WTC11 (cell line): ENCODE results near the gene KCNIP2. TPM values are rescaled to one million over a fixed set of nuclear protein-coding genes. Genes with fewer than 3 reads are reported as not detected.

Experiments
- ATAC-seq: fragments of 200-7000 bp; cut with Tn5 transposase; 2 replicates; pipeline ENCODE4 v1.10.0; 2021; ENCODE audit warnings: mild to moderate bottlenecking, moderate library complexity
- Bru-seq: library from RNA; stranded (reverse); fragments of 400-500 nt; gene quantifications from one replicate; lab custom pipeline; 2021; lab: Mats Ljungman, UMichigan
- CTCF ChIA-PET: fragments of 300-600 bp; sonication (Branson Sonifier 250); formaldehyde crosslinking; loops from one replicate; lab custom pipeline; 2021; ENCODE audit warnings: antibody characterized with exemption; lab: Charles Lee
- POLR2A ChIA-PET: fragments of 350-600 bp; sonication (Branson Sonifier 250); formaldehyde crosslinking; loops from one replicate; lab custom pipeline; 2021; ENCODE audit warnings: antibody characterized with exemption; lab: Charles Lee
- DNase-seq: peaks from one replicate; pipeline ENCODE4 v3.0.0; 2021; ENCODE audit warnings: low spot score
- H3K27ac Mint-ChIP-seq: 2 replicates; pipeline ENCODE4 v1.8.0; 2021; ENCODE audit warnings: mixed read lengths
- H3K27me3 Mint-ChIP-seq: 2 replicates; pipeline ENCODE4 v1.8.0; 2021; ENCODE audit warnings: low read depth, mild to moderate bottlenecking, moderate library complexity, mixed read lengths
- H3K36me3 Mint-ChIP-seq: 2 replicates; pipeline ENCODE4 v1.8.0; 2021; ENCODE audit warnings: mixed read lengths
- H3K4me1 Mint-ChIP-seq: 2 replicates; pipeline ENCODE4 v1.8.0; 2022; ENCODE audit warnings: mixed read lengths
- H3K4me3 Mint-ChIP-seq: 2 replicates; pipeline ENCODE4 v1.8.0; 2021; ENCODE audit warnings: mild to moderate bottlenecking, moderate library complexity, mixed read lengths
- H3K9me3 Mint-ChIP-seq: 2 replicates; pipeline ENCODE4 v1.8.0; 2021; ENCODE audit warnings: mixed read lengths
- AFF4 ChIP-seq: sonication (generic); formaldehyde crosslinking; IDR thresholded peaks from 2 replicates; pipeline ENCODE4 v1.8.1; 2023; ENCODE audit warnings: mild to moderate bottlenecking, missing genetic modification reagents, borderline replicate concordance
- CBFB ChIP-seq: sonication (generic); formaldehyde crosslinking; IDR thresholded peaks from 2 replicates; pipeline ENCODE4 v1.8.1; 2022; ENCODE audit warnings: mild to moderate bottlenecking, low read depth, missing genetic modification reagents
- CTCF ChIP-seq: fragments of 200-600 bp; IDR thresholded peaks from 2 replicates; pipeline ENCODE4 v1.8.0; 2022; ENCODE audit warnings: antibody characterized with exemption
- HMGXB4 ChIP-seq: sonication (generic); formaldehyde crosslinking; IDR thresholded peaks from 2 replicates; pipeline ENCODE4 v1.8.1; 2023; ENCODE audit warnings: mild to moderate bottlenecking, moderate library complexity, missing genetic modification reagents
- MAX ChIP-seq: sonication (generic); formaldehyde crosslinking; IDR thresholded peaks from 2 replicates; pipeline ENCODE4 v1.8.0; 2022; ENCODE audit warnings: mild to moderate bottlenecking, missing genetic modification reagents
- SP1 ChIP-seq: sonication (generic); formaldehyde crosslinking; conservative IDR thresholded peaks from 2 replicates; pipeline ENCODE4 v1.8.1; 2022; ENCODE audit warnings: missing genetic modification reagents
- ZBTB43 ChIP-seq: sonication (generic); formaldehyde crosslinking; IDR thresholded peaks from 2 replicates; pipeline ENCODE4 v1.8.1; 2023; ENCODE audit warnings: mild to moderate bottlenecking, missing genetic modification reagents
- long read RNA-seq, 3 experiments: library from RNA in 1 of 3; library from capped mRNA in 1 of 3; library from polyadenylated mRNA in 1 of 3; unstranded in 2 of 3; stranded (forward) in 1 of 3; transcript quantifications; one replicate each; pipeline ENCODE4 v2.0.0, GENCODE V29; 2021
- total RNA-seq: library from RNA; stranded (reverse); gene quantifications from 3 replicates; pipeline ENCODE4 v1.2.3, GENCODE V29; 2021

KCNIP2 gene
- total RNA-seq (4.5 to 5.4 TPM (median 5.2 TPM) in 3 replicates), Bru-seq, nascent RNA (percentile 53 among the genes with signal in this experiment)
- long read RNA-seq, experiment 1, partial matches to known transcripts, result 4 of 11 reads
- long read RNA-seq, experiment 1, other reads (novel, unspliced or antisense), result 4 of 11 reads
- long read RNA-seq, experiment 2, result 0 reads
- long read RNA-seq, experiment 3, partial matches to known transcripts, result 0 of 8 reads
- long read RNA-seq, experiment 3, other reads (novel, unspliced or antisense), result 5 of 8 reads

- H3K27ac Mint-ChIP-seq, result peak within 1 kb of the TSS; percentile 50; the same call in 1 of the 2 replicates
These were observed at the start of gene KCNIP2 for GRCh38 chr10:101843032-101844021. TSS of gene KCNIP2 (minus strand) at chr10:101843800. CDS start at chr10:101843568, 232 bp downstream.

More at GRCh38 chr10:101843032-101844021, at the start of gene KCNIP2:
- TF ChIP-seq HMGXB4 (CRISPR knock-in tag), result 0 out of 2 replicates have a peak, but pooled peaks have one; percentile 77
- TF ChIP-seq MAX (CRISPR knock-in tag), result 0 out of 2 replicates have a peak, but pooled peaks have one; percentile 18
- 0 out of 2 replicates have a peak, but pooled peaks have one; percentile 18 for TF ChIP-seq CBFB
- TF ChIP-seq SP1 (CRISPR knock-in tag), result peak; percentile 34; the same call in 1 of the 2 replicates
- TF ChIP-seq CTCF, result peak; percentile 87
- TF ChIP-seq ZBTB43 (CRISPR knock-in tag), result no peak
- TF ChIP-seq AFF4 (CRISPR knock-in tag), result no peak
- ATAC-seq, result peak; percentile 80
- H3K27me3 Mint-ChIP-seq, result peaks cover 25% of the 10 kb centered on the region
- H3K36me3 Mint-ChIP-seq, result no peaks in the 10 kb centered on the region
- ChIA-PET POLR2A (interaction anchor here (0.6 to 1.5 kb wide), 4 partner anchors 26 to 306 kb away, joined by 3 to 6 read pairs (median 4); partner anchors contain the start of gene OGA), CTCF (interaction anchor here (0.6 to 2.4 kb wide), 49 partner anchors 8 to 871 kb away, joined by 3 to 44 read pairs (median 4); partner anchors contain the start of genes ARL3, NPM3 and OGA)
- H3K4me1 Mint-ChIP-seq, result peaks cover 46% of the 10 kb centered on the region
- H3K4me3 Mint-ChIP-seq, result peak within 1 kb of the TSS; percentile 79
- no peaks in the 10 kb centered on the region for H3K9me3 Mint-ChIP-seq
- peak; percentile 91 for DNase-seq
